ENCODE results near the gene NFATC2.
A peak's percentile ranks its signal among the peaks of the same experiment; 100 is the strongest.
"Not testable (repeated sequence)": the region's sequence is repeated elsewhere in the genome, so short reads cannot be mapped to it uniquely, and the experiment has no call there.

NFATC2 gene

DNA sequence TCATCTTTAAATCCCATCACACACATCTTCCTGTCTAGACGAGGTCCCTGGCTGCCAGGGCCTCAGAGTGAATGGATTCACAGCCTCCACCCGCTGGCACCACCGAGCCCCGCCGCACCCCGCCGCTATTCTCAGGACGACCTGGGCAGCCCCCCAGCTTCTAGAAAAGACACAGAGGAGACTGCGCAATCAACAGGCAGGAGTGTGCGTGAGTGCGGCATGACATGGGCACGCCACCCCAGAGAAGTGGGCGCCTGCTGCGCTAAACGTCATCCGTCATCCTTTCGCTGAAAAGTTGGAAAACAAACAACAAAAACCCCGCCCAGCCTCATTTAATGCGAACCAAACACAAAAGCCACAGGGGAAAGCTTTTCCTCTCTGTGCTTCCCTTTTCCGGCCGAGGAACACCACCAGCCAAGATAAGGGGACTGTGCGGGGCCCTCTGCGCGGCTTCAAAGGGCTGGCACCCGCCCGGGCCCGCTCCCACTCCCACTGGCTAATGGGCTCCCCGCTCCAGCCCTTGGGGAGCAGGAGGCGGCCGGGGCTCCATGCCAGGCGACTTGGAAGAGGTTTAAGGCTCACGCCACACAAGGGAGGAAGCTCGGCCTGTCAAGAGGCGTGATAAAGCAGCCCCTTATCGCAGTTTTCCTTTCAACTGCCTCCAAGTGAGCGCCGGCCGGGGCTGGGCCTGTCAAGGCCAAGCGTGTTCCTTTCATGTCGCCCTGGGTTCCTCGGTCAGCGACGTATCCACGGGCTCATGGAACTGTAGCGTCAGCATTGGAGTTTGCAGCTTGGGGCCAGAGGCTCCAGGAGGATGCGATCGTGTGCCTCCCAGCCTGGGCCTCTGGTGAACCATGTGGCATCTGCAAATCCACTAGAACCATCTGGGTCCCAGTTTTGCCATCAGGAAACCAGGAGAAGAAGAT is 50.1 kb downstream of the NFATC2 start:
- no peak for DNase-seq

DNA sequence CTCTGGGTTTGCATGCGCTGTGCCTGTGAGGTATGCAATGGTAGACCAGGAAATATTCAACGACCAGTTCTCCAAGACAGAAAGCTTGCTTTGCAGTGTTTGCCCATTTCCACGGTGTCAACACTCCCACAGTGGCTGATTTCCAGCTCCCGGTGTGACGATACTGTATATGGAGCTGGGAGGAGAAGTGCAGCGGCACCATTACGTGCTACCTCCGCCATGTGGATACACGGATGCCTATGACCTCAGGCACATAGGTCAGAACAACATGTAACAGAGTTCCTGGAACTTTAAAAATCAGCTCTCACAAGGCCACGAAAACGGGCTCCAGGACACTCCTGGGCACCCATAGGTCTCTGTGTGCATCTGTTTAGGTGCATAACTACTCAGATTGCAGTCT is 51.1 kb downstream of the NFATC2 start:
- DNase-seq, result no peak

GRCh38 chr20:51490635-51491034 is 51.9 kb downstream of the NFATC2 start:
- DNase-seq, result no peak

DNA sequence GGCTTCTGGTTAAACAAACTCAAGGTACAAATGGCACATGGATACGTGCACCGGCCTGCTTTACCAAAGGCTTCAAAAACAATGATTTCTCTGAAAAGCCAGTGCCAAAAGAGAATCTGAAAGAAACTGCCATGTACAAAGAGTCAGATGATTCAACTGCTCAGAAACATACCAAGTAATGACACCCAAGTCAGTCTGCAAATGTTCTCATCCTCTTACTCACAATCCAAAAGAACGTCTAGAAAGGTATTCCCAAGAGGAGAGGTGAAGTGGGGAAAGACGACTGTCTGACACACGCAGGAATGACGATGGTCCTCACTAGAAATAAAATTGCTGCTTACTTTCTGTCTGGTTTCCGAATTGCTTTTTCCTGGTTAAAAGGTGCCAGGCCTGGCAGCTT is 52.9 kb downstream of the NFATC2 start:
- no peak for DNase-seq

DNA sequence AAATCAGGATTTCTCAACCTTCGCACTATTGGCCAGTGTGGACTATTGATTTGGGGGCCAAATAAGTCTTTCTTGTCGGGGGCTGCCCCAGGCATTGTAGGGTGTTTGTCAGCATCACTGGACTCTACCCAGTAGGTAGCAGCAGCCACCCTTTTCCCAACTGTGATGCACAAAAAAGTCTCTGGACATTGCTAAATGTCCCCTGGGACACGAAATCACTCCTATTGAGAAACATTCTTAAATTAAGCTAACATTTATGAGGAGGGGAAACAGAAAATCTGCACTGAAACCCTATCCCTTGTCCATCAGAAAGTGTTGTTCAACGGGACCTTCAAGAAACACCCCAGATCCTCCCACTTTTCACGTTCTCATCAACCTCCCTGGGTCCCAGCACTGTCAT is 54.2 kb downstream of the NFATC2 start:
- DNase-seq, result no peak

- no peak for DNase-seq
These were observed 54.8 kb downstream of the NFATC2 start for GRCh38 chr20:51487565-51488268.

- no peak for DNase-seq
These were observed 55.4 kb downstream of the NFATC2 start for GRCh38 chr20:51487076-51487475.

DNA sequence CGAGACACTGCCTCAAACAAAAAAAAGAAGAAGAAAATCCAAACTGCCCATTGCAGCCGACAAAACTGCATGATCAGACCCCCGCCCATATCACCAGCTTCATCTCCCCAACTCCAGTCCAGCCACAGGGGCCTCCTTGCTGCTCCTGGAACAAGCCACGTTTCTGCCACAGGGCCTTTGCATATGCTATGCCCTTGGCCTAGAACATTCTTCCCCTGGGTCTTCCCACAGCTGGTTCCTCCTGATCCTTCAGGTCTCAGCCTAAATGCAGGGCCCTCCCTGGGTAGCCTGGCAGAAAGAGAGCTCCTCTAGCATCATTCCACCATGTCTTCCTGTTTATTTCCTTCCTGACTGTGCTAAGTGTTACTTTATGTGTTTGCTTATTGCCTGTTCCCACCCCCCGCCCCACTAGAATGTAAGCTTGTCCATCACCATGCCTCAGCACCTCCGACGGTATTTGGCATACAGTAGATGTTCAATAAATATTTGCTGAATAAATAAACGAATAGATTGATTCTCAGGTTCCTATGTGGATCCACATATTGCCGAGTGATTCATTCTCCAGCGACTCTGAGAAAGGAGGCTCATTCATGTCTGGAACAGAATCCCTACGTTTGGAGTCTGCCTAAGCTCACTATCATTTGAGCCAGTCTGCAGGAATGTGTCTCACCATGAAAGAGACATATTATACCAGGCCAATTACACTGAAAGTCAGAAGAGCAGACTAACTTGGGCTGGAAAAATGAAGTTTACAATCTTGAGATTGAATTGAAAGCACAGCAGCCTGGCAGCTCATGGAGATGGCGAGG is 56.1 kb downstream of the NFATC2 start:
- no peak for DNase-seq

DNA sequence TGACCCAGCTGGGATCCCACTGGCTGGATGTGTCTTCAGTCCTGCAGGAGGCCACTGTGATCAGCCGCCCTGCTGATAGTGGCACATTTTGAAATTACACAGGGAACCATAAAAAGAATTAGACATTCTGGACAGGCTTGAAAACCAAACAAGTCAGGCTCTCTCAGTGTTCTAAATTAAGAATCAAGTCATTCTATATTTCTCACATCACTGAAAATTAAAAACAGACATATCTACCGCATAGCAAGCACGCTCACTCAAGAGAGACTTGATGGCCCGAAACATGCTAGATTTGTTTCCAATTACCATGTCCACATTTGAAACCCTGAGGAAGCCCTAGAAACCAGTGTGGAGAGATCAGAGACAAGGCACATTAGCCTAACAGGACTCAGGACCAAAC is 57.7 kb downstream of the NFATC2 start:
- DNase-seq, result no peak

DNA sequence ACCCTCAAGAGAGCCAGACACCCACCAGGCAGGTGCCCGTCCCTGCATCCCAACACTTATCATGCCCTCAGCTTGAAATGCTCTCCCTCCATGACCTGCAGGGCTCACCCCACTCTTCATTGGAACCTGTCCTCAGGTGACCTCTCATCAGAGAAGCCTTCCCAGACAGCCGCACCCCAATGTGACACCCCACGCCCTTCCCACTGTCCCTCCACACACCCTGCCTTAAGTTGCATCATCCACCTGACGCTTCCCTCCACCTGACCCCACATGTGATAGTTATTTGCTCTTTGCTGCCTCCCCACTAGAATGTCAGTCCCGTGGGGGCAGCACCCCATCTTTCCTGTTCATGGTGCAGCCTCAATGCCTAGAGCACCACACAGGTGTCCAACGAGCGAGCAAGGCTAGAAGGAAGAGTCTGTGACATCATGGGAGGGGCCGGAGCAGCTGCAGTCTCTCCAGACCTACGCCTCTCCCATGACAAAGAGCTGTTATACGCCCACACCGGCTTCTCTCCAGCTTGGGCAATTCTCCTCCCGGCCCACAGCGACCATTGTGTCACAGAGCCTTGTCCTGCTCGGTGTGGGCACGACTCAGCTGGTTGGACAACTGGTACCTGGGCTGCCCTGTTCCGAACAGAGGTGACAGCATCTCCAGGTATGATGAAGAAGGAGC is 58.2 kb downstream of the NFATC2 start:
- DNase-seq, result no peak

DNA sequence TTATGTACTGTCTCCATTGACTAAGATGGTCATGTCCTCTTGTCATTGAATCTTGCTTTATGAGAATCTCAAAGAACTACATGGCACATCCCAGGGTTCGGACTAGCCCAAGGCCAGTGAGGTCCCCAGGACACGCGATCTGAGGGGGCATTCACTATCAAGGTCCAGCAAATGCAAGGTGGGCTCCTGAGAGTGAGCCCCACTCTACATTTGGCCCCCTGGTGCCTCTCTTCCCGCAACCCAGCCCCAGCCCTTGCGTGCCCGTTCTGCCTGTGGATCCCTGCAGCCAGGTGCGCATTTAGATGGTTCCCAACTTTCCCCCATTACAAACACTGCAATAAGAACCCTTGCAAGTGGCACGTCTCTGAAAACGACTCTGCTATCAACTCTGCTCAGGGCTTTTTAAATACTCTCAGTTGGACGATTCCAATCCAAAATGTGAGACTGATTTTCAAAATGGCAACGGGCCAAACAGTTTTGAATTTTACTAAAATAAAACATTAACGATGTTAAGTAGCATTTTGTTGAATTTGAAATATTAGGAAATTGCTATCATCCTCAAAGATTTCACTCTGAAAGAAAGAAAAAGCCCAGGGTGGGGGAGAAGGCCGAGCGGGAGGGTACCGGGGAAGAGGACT is 59.6 kb downstream of the NFATC2 start:
- DNase-seq, result no peak

DNA sequence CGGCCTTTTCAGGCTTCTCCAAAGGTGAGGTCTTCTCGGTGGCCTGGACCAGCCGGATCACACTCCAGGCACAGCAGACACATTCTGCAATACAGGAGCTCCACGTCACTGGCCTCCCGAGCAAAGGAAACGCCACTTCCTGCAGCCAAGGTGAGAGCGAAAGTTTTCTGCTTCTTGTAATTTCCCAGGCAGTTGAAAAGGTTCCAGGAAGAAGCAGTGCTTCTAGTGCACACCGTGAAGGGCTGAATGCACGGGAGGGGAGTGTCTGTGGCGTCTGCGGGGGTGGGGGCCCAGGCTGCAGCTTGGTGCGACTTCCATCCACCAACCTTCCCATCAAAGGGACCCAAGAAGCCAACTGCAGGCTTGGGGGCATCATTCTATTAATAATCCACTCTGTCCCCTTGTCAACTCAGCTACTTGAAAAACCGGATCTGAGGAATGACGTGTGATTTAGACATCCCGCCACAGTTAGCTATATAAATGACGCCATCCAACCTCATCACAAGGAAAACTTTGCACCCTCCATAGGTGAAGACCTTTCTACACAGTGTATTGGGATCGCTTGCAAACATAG is 61.1 kb downstream of the NFATC2 start:
- peak; percentile 53 to 65 for DNase-seq

- DNase-seq, result peak; percentile 51 to 63
These were observed 61.8 kb downstream of the NFATC2 start for GRCh38 chr20:51480507-51481270.

DNA sequence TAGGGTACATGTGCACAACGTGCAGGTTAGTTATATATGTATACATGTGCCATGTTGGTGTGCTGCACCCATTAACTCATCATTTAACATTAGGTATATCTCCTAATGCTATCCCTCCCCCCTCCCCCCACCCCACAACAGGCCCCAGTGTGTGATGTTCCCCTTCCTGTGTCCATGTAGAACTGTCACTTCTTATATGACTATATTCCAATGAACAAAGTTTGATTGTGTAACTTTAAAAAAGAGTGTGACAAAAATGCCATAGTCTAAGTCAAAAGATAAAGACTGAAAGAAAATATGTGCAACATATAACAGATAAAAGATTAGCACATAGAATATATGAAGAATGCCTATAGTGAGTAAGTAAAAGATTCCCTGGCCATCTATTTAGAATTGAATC is 66.4 kb downstream of the NFATC2 start:
- not testable (repeated sequence) for DNase-seq

- no peak for DNase-seq
These were observed 68.7 kb downstream of the NFATC2 start for GRCh38 chr20:51473771-51474170.

- DNase-seq, result no peak
These were observed 69.3 kb downstream of the NFATC2 start for GRCh38 chr20:51473256-51473655.

GRCh38 chr20:51470907-51471411 is 71.6 kb downstream of the NFATC2 start:
- peak in 1 of 2 experiments; percentile 28 for DNase-seq

DNA sequence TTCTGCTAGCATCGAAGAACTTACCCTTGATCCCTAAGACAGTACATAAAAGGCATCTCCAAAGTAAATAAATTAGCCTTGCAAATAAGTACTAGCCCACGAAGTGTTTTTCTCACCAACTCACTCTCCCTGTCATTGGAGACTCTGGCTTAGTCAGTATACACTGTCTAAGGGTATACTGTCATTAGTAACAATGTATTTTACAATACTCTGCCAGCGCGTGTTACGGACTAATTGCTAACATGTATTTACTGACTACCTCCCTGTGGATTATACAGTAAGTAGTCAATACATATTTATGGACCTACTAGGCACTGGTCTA is 72.1 kb downstream of the NFATC2 start:
- no peak for DNase-seq

DNA sequence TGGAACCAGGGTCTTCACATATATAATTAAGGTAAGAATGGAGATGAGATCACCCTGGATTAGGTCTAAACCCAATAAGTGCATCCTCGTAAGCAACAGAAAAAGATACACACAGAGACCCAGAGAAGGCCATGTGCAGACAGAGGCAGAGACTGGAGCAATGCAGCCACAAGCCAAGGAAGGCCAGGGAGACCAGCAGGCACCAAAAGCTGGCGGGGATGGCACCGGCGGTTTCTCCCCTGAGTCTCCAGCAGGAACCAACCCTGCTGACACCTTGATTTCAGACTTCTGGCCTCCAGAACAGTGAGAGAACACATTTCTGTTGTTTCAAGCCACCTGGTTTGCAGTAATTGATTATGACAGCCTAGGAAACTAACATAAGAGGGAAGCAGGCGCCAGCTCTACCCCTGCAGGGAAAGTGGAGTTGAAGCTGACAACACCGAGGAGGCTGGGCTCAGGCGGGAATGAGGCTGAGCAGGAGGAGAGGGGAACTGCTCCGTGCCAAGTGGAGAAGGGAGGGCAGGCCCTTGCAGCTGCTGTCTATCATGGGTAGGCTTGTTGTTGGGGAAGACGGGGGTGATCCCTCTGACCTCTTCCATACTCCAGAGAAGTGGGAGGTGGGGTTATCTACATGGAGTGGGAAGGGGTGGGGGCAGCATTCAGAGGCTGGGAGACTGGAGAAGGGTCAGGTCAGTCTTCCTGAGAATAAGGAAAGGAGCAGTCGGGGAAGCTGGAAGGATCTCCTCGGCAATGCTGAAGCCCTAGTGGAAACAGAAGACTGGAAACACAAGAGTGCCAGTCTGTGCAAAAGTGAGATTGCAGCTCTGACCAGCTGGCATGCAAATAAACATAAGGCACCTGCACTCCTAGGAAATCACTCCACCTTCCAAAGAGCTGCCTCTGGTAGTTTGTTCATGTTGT is 72.7 kb downstream of the NFATC2 start:
- no peak for DNase-seq

- no peak for DNase-seq
These were observed 73.5 kb downstream of the NFATC2 start for GRCh38 chr20:51469046-51469445.
